RWPE2 (cell line): ENCODE measurements around the gene PTPN3.

Source experiments
- ATAC-seq: fragments of 200-7000 bp; cut with Tn5 transposase; 3 replicates; pipeline ENCODE4 v1.9.1; 2021; ENCODE audit warnings: low read depth
- DNase-seq: peaks from one replicate; pipeline ENCODE4 v3.0.0-alpha.2; 2020; ENCODE audit warnings: low spot score
- H3K27ac ChIP-seq: fragments of 450-650 bp; 2 replicates; pipeline ENCODE4 v1.5.1; 2017; ENCODE audit warnings: mild to moderate bottlenecking; ENCODE audit not compliant: poor library complexity, severe bottlenecking
- H3K27me3 ChIP-seq: fragments of 250-450 bp; sonication (Bioruptor Pico); 2 replicates; pipeline ENCODE4 v1.5.1; 2021; ENCODE audit warnings: mild to moderate bottlenecking, moderate library complexity; ENCODE audit not compliant: insufficient read depth, poor library complexity, severe bottlenecking
- H3K36me3 ChIP-seq: fragments of 250-450 bp; sonication (Bioruptor Pico); 2 replicates; pipeline ENCODE4 v1.5.1; 2020; ENCODE audit warnings: low read depth, mild to moderate bottlenecking, moderate library complexity
- H3K4me1 ChIP-seq: fragments of 250-450 bp; sonication (Bioruptor Pico); 2 replicates; pipeline ENCODE4 v1.5.1; 2021; ENCODE audit warnings: mild to moderate bottlenecking, moderate library complexity; ENCODE audit not compliant: insufficient read depth, poor library complexity, severe bottlenecking
- H3K4me3 ChIP-seq: fragments of 250-450 bp; sonication (Bioruptor Pico); 2 replicates; pipeline ENCODE4 v1.5.1; 2021; ENCODE audit warnings: mild to moderate bottlenecking, moderate library complexity; ENCODE audit not compliant: severe bottlenecking
- H3K9me3 ChIP-seq: fragments of 250-450 bp; sonication (Bioruptor Pico); 2 replicates; pipeline ENCODE4 v1.5.1; 2021; ENCODE audit warnings: mild to moderate bottlenecking, moderate library complexity; ENCODE audit not compliant: severe bottlenecking
- CTCF ChIP-seq: fragments of 450-650 bp; IDR thresholded peaks from one replicate; pipeline ENCODE4 v1.5.1; 2017; ENCODE audit warnings: mild to moderate bottlenecking, moderate library complexity; ENCODE audit not compliant: poor library complexity, severe bottlenecking

PTPN3 gene

DNA sequence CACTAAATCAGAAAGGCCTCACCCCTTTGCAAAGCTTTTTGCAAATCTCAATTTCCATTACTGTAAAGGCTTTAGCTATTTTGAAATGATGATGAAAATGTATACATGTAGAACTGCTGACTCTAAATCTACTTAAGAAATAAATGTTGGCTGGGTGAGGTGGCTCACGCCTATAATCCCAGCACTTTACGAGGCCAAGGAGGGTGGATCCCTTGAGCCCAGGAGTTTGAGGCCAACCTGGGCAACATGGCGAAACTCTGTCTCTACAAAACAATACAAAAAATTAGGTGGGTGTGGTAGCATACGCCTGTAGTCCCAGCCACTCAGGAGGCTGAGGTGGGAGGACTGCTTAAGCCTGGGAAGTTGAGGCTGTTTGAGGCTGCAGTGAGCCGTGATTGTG is 64.6 kb downstream of the PTPN3 start:
- no peak for TF ChIP-seq CTCF
- H3K27me3 ChIP-seq = no peaks in the 10 kb centered on the region
- ATAC-seq (no peak), DNase-seq (no peak)
- H3K27ac ChIP-seq = no peak overlapping the region
- H3K4me3 ChIP-seq = no peak overlapping the region
- H3K4me1 ChIP-seq = no peaks in the 10 kb centered on the region
- no peaks in the 10 kb centered on the region for H3K9me3 ChIP-seq
- peaks cover 77% of the 10 kb centered on the region for H3K36me3 ChIP-seq

DNA sequence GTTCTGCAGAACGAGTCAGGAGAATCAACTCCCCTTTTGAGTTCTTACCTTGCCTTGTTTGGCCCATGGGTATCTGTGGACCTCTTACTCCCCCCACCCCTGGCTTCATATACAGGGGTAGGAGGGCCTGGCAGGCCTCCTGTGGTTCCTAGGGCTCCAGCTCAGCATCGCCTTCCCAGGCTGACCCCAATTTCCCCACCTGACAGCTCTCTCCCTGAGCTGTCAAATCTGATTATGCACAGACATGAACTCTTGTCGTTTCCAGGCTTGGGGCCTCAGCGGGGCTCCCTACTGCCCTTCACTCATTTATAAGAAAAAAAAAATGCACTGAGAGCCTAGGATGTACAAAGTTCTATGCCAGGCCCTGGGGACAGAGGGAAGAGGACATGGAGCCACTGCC is 67.9 kb downstream of the PTPN3 start:
- H3K27me3 ChIP-seq = no peaks in the 10 kb centered on the region
- ATAC-seq (no peak), DNase-seq (no peak)
- H3K27ac ChIP-seq = no peak overlapping the region
- no peaks in the 10 kb centered on the region for H3K9me3 ChIP-seq
- no peak for TF ChIP-seq CTCF
- peaks cover 74% of the 10 kb centered on the region for H3K36me3 ChIP-seq
- no peaks in the 10 kb centered on the region for H3K4me1 ChIP-seq
- no peak overlapping the region for H3K4me3 ChIP-seq

- Histone ChIP-seq H3K36me3 (peaks cover 80% of the 10 kb centered on the region), H3K4me1 (no peaks in the 10 kb centered on the region), H3K27me3 (no peaks in the 10 kb centered on the region), H3K27ac (no peak overlapping the region), H3K9me3 (no peaks in the 10 kb centered on the region), H3K4me3 (no peak overlapping the region)
- ATAC-seq (no peak), DNase-seq (no peak)
- no peak for TF ChIP-seq CTCF
Observed at GRCh38 chr9:109428854-109429253, 69.3 kb downstream of the PTPN3 start.

- no peak overlapping the region for H3K27ac ChIP-seq
- H3K27me3 ChIP-seq = no peaks in the 10 kb centered on the region
- ATAC-seq (no peak), DNase-seq (no peak)
- no peak for TF ChIP-seq CTCF
- H3K4me3 ChIP-seq = no peak overlapping the region
- no peaks in the 10 kb centered on the region for H3K4me1 ChIP-seq
- no peaks in the 10 kb centered on the region for H3K9me3 ChIP-seq
- H3K36me3 ChIP-seq = peaks cover 78% of the 10 kb centered on the region
Observed at GRCh38 chr9:109427886-109428285, 70.2 kb downstream of the PTPN3 start.

GRCh38 chr9:109426626-109427402 is 71.3 kb downstream of the PTPN3 start:
- no peaks in the 10 kb centered on the region for H3K9me3 ChIP-seq
- ATAC-seq (no peak), DNase-seq (no peak)
- no peak overlapping the region for H3K27ac ChIP-seq
- no peak overlapping the region for H3K4me3 ChIP-seq
- no peaks in the 10 kb centered on the region for H3K27me3 ChIP-seq
- TF ChIP-seq CTCF = no peak
- H3K36me3 ChIP-seq = peaks cover 77% of the 10 kb centered on the region
- H3K4me1 ChIP-seq = no peaks in the 10 kb centered on the region
